ENCODE data around the gene DCC.

The DCC gene

GRCh38 chr18:53411511-53411910, 1071.5 kb downstream of the DCC start:
- no peak for TF ChIP-seq CTCF (IDR thresholded peaks at IDR 0.05; ENCODE audit: insufficient read depth, low read depth, low read length, missing control alignments)
- no peak overlapping the region for H3K4me3 ChIP-seq (ENCODE audit: low read length)
- DNase-seq (ENCODE audit: low read depth): no peak

GRCh38 chr18:53417003-53417402, 1077.0 kb downstream of the DCC start:
- no peak overlapping the region for H3K4me3 ChIP-seq (ENCODE audit: low read length)
- no peak for DNase-seq (ENCODE audit: low read depth)
- TF ChIP-seq CTCF (IDR thresholded peaks at IDR 0.05; ENCODE audit: insufficient read depth, low read depth, low read length, missing control alignments): no peak

GRCh38 chr18:53421869-53422268, 1081.9 kb downstream of the DCC start:
- H3K4me3 ChIP-seq (ENCODE audit: low read length): no peak overlapping the region
- no peak for DNase-seq (ENCODE audit: low read depth)
- TF ChIP-seq CTCF (IDR thresholded peaks at IDR 0.05; ENCODE audit: insufficient read depth, low read depth, low read length, missing control alignments): no peak

- no peak overlapping the region for H3K4me3 ChIP-seq (ENCODE audit: low read length)
- DNase-seq (ENCODE audit: low read depth): no peak
- TF ChIP-seq CTCF (IDR thresholded peaks at IDR 0.05; ENCODE audit: insufficient read depth, low read depth, low read length, missing control alignments): no peak
Observed at GRCh38 chr18:53422896-53423295, 1082.9 kb downstream of the DCC start.

GRCh38 chr18:53426666-53427184, 1086.7 kb downstream of the DCC start:
- DNase-seq (ENCODE audit: low read depth): no peak

GRCh38 chr18:53441761-53442414, 1101.9 kb downstream of the DCC start:
- H3K4me3 ChIP-seq (ENCODE audit: low read length): no peak overlapping the region
- DNase-seq (ENCODE audit: low read depth): no peak
- TF ChIP-seq CTCF (IDR thresholded peaks at IDR 0.05; ENCODE audit: insufficient read depth, low read depth, low read length, missing control alignments): no peak

More at GRCh38 chr18:53426666-53427184, 1086.7 kb downstream of the DCC start:
- no peak for TF ChIP-seq CTCF (IDR thresholded peaks at IDR 0.05; ENCODE audit: insufficient read depth, low read depth, low read length, missing control alignments)
- no peak overlapping the region for H3K4me3 ChIP-seq (ENCODE audit: low read length)

- no peak for DNase-seq (ENCODE audit: low read depth)
- TF ChIP-seq CTCF (IDR thresholded peaks at IDR 0.05; ENCODE audit: insufficient read depth, low read depth, low read length, missing control alignments): no peak
- H3K4me3 ChIP-seq (ENCODE audit: low read length): no peak overlapping the region
Observed at GRCh38 chr18:53442415-53442783, 1102.4 kb downstream of the DCC start.
